AG09309 (cell line): ENCODE results near the gene IZUMO4.

ENCODE experiments used
- DNase-seq: peaks from one replicate; pipeline ENCODE4 v3.0.0-alpha.2; 2010; ENCODE audit warnings: low read depth
- H3K4me3 ChIP-seq: 2 replicates; pipeline ENCODE4 v1.5.1; 2011; ENCODE audit warnings: mild to moderate bottlenecking, low read depth, low read length, moderate library complexity; ENCODE audit not compliant: control insufficient read depth
- TF ChIP-seq, protein P1 (sequence below): IDR thresholded peaks from 2 replicates; pipeline ENCODE4 v1.5.1; 2011; ENCODE audit warnings: mild to moderate bottlenecking, low read depth, low read length, inconsistent platforms; ENCODE audit not compliant: insufficient read depth, control insufficient read depth; ENCODE audit errors: missing control alignments

IZUMO4 gene

DNA sequence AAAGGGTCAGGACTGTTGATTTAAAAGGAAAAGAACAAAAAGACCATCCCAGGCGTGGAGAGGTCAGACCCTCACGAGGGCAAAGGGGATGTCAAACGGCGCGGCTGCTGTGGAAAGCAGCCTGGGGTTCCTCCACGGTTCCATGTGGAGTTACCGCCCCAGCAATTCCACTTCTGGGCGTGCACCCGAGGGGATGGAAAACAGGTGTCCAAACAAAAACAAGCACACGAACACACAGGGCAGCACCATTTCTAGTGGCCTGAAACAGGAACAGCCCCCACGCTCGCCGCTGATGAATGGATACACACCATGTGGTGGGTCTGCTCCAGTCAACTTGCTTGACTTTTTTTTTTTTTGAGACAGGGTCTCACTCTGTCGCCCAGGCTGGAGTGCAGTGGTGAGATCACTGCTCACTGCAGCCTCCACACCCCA, 43.4 kb downstream of the IZUMO4 start:
- TF ChIP-seq, protein P1, sequence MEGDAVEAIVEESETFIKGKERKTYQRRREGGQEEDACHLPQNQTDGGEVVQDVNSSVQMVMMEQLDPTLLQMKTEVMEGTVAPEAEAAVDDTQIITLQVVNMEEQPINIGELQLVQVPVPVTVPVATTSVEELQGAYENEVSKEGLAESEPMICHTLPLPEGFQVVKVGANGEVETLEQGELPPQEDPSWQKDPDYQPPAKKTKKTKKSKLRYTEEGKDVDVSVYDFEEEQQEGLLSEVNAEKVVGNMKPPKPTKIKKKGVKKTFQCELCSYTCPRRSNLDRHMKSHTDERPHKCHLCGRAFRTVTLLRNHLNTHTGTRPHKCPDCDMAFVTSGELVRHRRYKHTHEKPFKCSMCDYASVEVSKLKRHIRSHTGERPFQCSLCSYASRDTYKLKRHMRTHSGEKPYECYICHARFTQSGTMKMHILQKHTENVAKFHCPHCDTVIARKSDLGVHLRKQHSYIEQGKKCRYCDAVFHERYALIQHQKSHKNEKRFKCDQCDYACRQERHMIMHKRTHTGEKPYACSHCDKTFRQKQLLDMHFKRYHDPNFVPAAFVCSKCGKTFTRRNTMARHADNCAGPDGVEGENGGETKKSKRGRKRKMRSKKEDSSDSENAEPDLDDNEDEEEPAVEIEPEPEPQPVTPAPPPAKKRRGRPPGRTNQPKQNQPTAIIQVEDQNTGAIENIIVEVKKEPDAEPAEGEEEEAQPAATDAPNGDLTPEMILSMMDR, result no peak
- no peak overlapping the region for H3K4me3 ChIP-seq
- DNase-seq, result no peak

DNA sequence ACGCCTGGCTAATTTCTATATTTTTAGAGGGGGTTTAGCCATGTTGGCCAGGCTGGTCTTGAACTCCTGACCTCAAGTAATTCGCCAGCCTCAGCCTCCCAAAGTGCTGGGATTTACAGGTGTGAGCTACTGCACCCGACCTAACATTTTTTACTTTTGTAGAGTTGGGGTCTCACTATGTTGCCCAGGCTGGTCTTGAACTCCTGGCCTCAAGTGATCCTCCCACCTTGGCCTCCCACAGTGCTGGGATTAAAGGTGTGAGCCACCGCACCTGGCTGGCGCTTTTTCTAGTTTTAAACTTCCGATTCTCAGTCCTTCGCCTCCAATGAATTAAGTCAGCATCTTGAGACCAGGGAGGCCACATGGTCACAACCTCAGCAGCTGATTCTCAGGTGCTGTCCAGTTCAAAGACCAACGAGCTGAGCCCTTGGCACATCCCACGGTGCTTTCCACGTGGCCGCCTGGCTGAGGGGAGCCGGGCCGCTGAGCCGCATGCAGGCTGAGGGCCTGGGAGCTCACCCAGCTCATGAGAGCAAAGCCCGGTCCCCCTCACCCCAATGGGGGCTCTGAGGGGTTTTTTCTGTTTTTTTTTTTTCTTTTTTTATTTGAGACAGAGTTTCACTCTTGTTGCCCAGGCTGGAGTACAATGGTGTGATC, 45.6 kb downstream of the IZUMO4 start:
- H3K4me3 ChIP-seq, result no peak overlapping the region
- no peak for DNase-seq
- TF ChIP-seq, protein P1, result no peak

DNA sequence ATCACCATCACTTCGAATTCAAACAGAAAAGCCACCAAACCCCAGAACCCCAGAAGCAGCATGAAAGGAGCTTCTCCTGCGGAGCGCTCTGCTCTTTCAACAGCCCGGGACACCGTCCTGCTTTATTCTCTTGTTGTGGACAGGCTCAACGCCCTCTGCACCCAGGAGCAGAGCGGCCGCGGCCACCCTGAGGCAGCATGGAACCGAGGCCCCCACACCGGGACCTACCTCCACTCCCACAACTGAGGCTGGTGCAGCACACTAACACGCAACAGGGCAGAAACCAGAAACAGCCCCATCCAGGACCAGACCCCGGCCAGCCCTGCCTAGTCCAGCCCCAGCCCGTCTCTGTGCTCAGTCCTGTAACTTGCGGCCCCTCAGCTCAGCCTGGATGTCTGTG, 47.5 kb downstream of the IZUMO4 start:
- TF ChIP-seq, protein P1, result no peak
- H3K4me3 ChIP-seq, result no peak overlapping the region
- DNase-seq, result no peak

DNA sequence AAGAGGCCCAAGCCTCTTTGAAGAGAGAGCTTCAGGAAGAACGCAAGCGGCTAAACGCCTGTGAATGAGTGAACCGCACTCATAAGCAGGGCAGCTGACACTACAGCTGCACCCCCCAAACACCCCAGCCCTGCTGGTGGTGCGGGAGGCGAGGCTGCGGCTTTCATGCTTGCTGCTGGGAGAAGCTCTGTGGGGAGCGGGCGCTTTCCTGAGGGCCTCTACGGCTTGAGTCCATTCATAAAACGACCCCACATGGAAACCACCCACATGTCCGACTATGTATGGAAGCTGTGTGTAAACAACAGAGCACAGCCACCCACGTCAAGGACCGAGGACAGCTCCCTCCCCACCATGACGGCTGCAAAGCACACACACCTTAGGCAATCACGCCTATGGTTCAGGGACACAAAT, 49.1 kb downstream of the IZUMO4 start:
- no peak overlapping the region for H3K4me3 ChIP-seq
- DNase-seq, result no peak
- TF ChIP-seq, protein P1, result no peak

DNA sequence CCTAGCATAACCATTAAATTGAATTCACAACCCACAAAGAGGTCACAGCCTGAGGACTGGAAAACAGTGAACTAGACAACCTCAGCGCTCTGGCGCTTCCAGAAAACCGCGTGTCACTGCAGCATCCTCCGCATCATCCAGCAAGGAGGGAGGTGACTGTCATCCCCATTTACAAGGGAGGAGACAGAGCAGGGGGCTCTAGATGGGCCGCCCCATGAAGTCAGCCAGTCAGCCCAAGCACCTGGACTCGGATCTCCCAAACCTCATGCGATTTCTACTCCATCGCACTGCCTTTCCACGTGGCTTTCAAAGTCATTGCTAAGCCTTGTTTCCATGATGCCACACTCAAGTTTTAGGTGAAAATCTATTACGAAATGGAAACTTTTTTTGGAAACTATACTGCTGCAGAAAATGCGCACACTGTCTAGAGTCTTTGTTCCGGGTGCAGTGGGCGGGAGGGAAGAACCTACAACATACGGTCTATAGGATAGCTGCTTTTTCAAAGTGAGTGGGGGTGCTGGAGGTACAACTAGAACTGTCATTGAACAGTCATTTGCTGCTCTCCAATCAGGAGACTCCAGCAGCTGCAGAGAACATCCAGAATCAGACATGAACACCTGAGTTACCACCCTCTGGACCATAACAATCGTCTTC, 51.9 kb downstream of the IZUMO4 start:
- H3K4me3 ChIP-seq, result no peak overlapping the region
- TF ChIP-seq, protein P1, result no peak
- DNase-seq, result no peak
